GM13976 (cell line): ENCODE results near the gene FKBP8.

ENCODE experiments used
- DNase-seq: peaks from one replicate; pipeline ENCODE4 v3.0.0; 2012; ENCODE audit warnings: low spot score
- CTCF ChIP-seq: IDR thresholded peaks from 2 replicates; pipeline ENCODE4 v1.5.1; 2012; ENCODE audit warnings: borderline replicate concordance, mild to moderate bottlenecking; ENCODE audit not compliant: insufficient read depth; ENCODE audit errors: extremely low read depth, missing control alignments, control extremely low read depth
- in situ Hi-C: fragments of 300-500 bp; cut with MboI; formaldehyde crosslinking; loops from one replicate; pipeline ENCODE4 v1.12.0; 2022; ENCODE audit warnings: low sequenced_read_pairs, mixed read lengths, inconsistent platforms; ENCODE audit not compliant: unreplicated experiment

FKBP8 gene

GRCh38 chr19:18587962-18588610, 44.7 kb upstream of the FKBP8 start:
- in situ Hi-C loops, result no loop called here
- DNase-seq, result peak; percentile 14
- no peak for TF ChIP-seq CTCF

DNA sequence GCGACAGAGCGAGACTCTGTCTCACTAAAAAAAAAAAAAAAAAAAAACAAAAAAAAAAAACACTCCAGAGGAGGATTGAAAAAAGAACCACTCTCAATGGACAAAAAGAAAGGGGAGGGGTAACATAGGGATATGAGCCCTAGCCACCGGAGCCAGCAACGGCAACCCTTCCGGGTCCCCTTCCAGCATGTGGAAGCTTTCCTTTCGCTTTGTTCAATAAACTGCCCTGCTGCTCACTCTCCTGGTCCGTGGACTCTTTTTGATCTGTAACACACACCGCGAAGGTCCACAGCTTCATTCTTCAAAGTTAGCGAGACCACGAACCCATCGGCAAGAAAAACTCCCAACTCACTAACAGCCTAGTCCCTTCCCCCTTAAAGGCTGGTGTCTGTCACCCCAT, 44.2 kb upstream of the FKBP8 start:
- in situ Hi-C loops, result no loop called here
- no peak for TF ChIP-seq CTCF
- no peak for DNase-seq

- TF ChIP-seq CTCF, result no peak
- in situ Hi-C loops, result no loop called here
- DNase-seq, result peak; percentile 31
Observed at GRCh38 chr19:18586306-18586705, 42.9 kb upstream of the FKBP8 start.

DNA sequence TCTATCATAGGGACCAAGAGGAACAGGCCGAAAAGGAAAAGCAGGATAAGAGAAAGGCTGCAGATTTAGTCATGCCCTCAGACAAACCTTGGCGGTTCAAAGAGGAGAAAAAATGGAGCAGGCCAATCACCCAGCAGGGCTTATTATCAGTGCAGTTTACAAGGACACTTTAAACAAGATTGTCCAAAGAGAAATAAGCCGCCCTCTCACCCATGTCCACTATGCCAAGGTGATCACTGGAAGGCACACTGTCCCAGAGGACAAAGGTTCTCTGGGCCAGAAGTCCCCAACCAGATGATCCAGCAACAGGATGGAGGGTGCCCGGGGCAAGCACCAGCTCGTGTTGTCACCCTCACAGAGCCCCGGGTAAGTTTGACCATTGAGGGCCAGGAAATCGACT, 36.9 kb upstream of the FKBP8 start:
- in situ Hi-C loops, result no loop called here
- no peak for DNase-seq
- TF ChIP-seq CTCF, result no peak

DNA sequence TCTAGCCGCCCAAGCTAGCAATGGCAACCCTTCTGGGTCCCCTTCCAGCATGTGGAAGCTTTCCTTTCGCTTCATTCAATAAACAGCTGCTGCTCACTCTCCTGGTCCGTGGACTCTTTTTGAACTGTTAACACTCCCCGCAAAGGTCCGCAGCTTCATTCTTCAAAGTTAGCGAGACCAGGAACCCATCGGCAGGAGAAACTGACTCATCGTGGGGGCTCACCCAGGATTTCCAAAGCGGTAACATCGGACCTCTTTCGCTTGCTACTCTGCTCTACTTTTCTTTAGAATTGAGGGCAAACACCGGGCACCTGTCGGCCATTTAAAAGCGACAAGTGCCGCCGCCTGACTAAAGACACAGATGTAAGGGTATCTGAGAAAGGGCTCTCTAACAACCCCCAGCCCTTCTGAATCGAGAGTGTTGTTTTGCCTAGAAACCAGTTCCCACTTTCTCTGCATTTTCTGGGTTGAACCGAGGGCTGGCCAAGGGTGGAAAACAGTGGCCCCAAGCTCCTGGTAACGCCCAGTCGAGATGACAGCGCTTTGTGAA, 34.1 kb upstream of the FKBP8 start:
- TF ChIP-seq CTCF, result no peak
- DNase-seq, result no peak
- in situ Hi-C loops, result no loop called here

DNA sequence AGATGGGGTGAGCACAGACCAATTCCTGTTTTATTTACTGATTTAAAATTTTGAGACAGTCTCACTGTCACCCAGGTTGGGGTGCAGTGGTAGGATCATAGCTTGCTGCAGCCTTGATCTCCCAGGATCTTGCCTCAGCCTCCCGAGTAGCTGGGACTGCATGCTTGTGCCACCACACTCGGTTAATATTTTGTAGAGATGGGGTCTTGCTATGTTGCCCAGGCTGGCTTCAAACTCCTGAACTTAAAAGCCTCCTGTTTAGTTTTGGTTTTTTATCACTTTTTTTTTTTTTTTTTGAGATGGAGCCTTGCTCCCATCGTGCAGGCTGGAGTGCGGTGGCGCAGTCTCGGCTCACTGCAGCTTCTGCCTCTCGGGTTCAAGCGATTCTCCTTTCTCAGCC, 33.0 kb upstream of the FKBP8 start:
- in situ Hi-C loops, result no loop called here
- DNase-seq, result no peak
- TF ChIP-seq CTCF, result no peak
